ENCODE results near the gene SNRNP48. TPM values are rescaled to one million over a fixed set of nuclear protein-coding genes. Genes with fewer than 3 reads are reported as not detected.

SNRNP48 gene
- total RNA-seq, 2 experiments from 2014 or later = 14.3 to 15.1 TPM

DNA sequence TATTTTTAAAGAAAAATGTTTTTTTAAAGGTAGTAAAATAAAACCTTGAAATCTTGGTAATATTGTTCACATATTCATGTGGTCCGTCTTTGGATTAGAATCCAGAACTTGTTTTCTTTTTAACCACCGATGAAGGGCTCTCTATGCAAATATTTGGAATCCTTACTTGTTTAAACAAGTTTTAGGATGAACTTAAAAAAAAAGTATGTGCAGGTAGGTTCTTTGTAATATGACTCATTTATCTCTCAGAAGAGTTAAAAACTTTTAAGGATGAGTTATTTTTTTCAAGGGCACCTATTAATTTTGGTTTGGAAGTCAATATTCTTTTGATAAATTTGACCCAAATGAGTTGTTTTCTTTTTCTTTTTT is 39.6 kb upstream of the SNRNP48 start:
- CTCF ChIA-PET = interaction anchor here (0.7 kb wide), 1 partner anchor 61 kb away, joined by 3 read pairs; no protein-coding TSS in a partner anchor
- no peaks in the 10 kb centered on the region for H3K36me3 Mint-ChIP-seq
- DNase-seq (no peak), ATAC-seq (no peak)
- no peak overlapping the region for H3K27ac Mint-ChIP-seq
- peaks cover 56% of the 10 kb centered on the region for H3K27me3 Mint-ChIP-seq
- no peaks in the 10 kb centered on the region for H3K4me1 Mint-ChIP-seq
- H3K4me3 Mint-ChIP-seq = no peak overlapping the region
- H3K9me3 Mint-ChIP-seq (ENCODE audit: low read depth) = no peaks in the 10 kb centered on the region

DNA sequence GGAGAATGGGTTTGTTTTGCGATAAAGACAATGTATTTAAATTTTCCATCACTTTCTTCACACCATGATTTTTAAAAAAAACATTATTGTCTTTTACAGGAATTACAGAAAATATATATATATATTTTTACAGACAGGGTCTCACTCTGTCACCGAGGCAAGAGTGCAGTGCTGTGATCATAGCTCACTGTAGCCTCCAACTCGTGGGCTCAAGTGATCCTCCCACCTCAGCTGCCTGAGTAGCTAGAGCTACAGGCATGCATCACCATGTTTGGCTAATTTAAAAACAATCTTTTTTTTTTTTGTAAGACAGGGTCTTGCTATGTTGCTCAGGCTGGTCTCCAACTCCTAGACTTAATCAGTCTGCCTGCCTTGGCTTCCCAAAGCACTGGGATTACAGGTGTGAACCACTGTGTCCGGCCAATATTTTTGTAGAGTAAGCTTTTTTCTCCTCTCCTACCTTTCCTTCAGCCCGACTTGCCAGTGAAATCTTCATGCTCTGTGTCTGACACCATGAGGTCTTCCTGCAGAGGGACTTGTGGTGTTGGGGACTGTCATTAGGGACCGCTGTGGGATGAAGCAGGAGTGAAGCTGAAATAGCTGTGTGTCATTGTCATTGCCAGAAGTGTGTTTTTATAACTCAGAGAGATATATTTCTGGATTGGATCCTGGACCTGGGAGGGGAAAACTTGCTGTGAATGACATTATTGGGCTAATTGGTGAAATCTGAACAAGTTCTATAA is 35.3 kb upstream of the SNRNP48 start:
- Mint-ChIP-seq H3K27ac (no peak overlapping the region), H3K4me3 (no peak overlapping the region), H3K4me1 (no peaks in the 10 kb centered on the region), H3K9me3 (ENCODE audit: low read depth) (no peaks in the 10 kb centered on the region), H3K27me3 (peaks cover 55% of the 10 kb centered on the region), H3K36me3 (no peaks in the 10 kb centered on the region)
- no peak for ATAC-seq
- DNase-seq = no peak
- CTCF ChIA-PET = interaction anchor here (0.7 to 1.2 kb wide), 2 partner anchors 19 to 61 kb away, joined by 3 read pairs; no protein-coding TSS in a partner anchor

DNA sequence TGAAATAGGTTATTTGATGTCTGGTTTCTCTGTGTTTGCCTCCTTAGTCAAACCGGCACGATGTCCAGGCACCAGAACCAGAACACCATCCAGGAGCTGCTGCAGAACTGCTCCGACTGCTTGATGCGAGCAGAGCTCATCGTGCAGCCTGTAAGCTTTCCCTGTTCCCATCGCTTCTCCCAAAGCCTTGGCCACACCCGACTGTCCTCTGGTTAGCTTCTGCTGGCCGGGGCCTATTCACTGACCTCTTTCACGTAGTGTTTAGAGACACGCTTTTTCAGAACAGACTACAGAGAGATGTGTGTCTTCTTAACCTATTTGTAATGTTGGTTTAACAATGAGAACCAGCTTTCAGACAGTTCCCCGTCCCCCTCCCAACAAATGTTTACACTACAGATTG is 34.3 kb upstream of the SNRNP48 start:
- no peaks in the 10 kb centered on the region for H3K4me1 Mint-ChIP-seq
- DNase-seq (no peak), ATAC-seq (no peak)
- peaks cover 62% of the 10 kb centered on the region for H3K27me3 Mint-ChIP-seq
- CTCF ChIA-PET = no interaction called here
- no peak overlapping the region for H3K4me3 Mint-ChIP-seq
- H3K9me3 Mint-ChIP-seq (ENCODE audit: low read depth) = no peaks in the 10 kb centered on the region
- no peak overlapping the region for H3K27ac Mint-ChIP-seq
- no peaks in the 10 kb centered on the region for H3K36me3 Mint-ChIP-seq

DNA sequence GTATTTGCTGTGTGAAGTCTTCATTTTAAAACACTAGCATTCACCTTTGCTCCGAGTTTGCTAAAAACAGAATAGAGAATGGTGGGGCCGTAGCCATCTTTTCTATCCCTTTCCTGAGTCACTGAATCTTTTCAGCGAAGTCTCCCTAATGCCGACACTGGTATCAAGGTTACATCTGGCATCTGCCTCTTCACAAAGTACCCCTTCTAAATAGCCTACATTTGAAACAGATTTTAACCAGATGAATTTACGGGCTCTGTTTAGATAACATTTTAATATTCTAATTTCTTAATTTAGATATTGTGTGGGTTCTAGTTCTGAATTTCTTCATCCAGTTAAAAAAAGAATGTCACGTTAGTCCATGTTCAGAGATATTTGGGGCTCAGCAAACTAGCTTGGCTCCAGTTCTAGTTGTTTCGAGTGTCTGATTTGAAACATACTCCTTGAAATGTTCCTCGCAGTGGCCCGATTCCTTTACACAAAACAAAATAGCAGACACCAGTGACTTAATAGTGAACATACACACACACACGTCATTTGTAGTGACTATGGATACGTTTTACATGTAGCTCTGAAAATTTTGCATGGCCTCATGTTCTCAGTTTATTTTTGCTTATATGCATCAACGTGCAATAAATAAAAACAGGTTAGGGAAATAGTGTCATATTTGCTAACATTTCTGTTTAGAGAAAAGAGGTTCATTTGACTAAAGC is 33.4 kb upstream of the SNRNP48 start:
- H3K9me3 Mint-ChIP-seq (ENCODE audit: low read depth) = no peaks in the 10 kb centered on the region
- H3K4me3 Mint-ChIP-seq = no peak overlapping the region
- H3K27ac Mint-ChIP-seq = no peak overlapping the region
- CTCF ChIA-PET = no interaction called here
- DNase-seq = no peak
- H3K4me1 Mint-ChIP-seq = no peaks in the 10 kb centered on the region
- peaks cover 70% of the 10 kb centered on the region for H3K27me3 Mint-ChIP-seq
- ATAC-seq = no peak
- no peaks in the 10 kb centered on the region for H3K36me3 Mint-ChIP-seq

DNA sequence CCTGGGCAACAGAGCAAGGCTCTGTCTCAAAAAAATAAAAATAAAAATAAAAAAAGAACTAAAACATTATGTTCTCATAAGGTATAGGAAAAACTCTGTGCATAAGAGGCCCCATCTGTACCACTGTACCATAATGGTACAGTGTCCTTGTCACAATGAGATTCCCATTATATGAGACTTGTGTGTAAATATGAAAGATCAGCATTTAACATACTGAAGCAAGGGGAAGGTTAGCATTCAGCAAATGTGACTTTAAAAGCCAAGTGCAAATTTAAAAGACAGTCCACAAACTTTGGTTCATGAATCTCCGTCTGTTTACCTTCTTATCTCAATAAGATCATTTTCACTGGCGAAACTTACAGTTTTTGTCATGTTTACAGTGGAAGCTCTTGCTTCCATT is 32.3 kb upstream of the SNRNP48 start:
- no peaks in the 10 kb centered on the region for H3K9me3 Mint-ChIP-seq (ENCODE audit: low read depth)

DNA sequence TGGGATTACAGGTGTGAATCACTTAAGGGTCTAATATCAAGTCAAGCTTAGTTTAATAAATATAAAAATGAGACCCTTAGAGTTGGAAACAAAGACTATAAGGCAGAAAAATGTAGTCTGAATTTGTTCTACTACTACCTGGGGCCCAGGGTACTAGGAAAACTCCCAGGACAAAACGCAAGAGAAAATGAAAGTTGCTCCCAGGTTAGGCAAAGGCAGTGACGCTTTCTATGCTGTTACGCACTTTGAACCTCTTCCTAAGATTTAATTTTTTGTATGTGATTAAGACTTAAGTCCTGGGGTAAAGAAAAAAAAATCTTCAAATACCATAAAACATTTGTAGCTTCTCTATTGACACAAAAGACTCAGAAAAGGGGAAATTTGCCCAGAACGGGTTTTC is 31.2 kb upstream of the SNRNP48 start:
- CTCF ChIA-PET = no interaction called here
- ATAC-seq = no peak
- H3K4me3 Mint-ChIP-seq = no peak overlapping the region
- H3K27ac Mint-ChIP-seq = no peak overlapping the region
- H3K9me3 Mint-ChIP-seq (ENCODE audit: low read depth) = no peaks in the 10 kb centered on the region
- DNase-seq = no peak
- no peaks in the 10 kb centered on the region for H3K4me1 Mint-ChIP-seq
- H3K27me3 Mint-ChIP-seq = peaks cover 72% of the 10 kb centered on the region
- no peaks in the 10 kb centered on the region for H3K36me3 Mint-ChIP-seq

More for the DNA sequence above, 32.3 kb upstream of the SNRNP48 start:
- Mint-ChIP-seq H3K36me3 (no peaks in the 10 kb centered on the region), H3K4me3 (no peak overlapping the region), H3K27me3 (peaks cover 70% of the 10 kb centered on the region), H3K27ac (no peak overlapping the region), H3K4me1 (no peaks in the 10 kb centered on the region)
- ATAC-seq = no peak
- no peak for DNase-seq
- CTCF ChIA-PET = no interaction called here

DNA sequence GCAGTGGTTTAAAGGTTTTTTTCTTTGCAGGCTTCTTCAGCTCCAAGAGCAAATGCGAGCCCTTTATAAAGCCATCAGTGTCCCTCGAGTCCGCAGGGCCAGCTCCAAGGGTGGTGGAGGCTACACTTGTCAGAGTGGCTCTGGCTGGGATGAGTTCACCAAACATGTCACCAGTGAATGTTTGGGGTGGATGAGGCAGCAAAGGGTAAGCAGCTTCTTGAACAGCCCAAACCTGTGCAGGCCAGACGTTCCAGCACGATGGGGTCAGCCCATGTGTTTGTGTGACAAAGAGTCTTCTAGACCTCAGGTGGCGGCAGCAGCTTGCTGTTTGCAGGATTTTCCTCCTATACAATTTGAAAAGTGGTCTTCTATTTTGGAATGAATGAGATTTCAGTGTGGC is 30.8 kb upstream of the SNRNP48 start:
- Mint-ChIP-seq H3K36me3 (no peaks in the 10 kb centered on the region), H3K4me3 (no peak overlapping the region)
- ATAC-seq = no peak

DNA sequence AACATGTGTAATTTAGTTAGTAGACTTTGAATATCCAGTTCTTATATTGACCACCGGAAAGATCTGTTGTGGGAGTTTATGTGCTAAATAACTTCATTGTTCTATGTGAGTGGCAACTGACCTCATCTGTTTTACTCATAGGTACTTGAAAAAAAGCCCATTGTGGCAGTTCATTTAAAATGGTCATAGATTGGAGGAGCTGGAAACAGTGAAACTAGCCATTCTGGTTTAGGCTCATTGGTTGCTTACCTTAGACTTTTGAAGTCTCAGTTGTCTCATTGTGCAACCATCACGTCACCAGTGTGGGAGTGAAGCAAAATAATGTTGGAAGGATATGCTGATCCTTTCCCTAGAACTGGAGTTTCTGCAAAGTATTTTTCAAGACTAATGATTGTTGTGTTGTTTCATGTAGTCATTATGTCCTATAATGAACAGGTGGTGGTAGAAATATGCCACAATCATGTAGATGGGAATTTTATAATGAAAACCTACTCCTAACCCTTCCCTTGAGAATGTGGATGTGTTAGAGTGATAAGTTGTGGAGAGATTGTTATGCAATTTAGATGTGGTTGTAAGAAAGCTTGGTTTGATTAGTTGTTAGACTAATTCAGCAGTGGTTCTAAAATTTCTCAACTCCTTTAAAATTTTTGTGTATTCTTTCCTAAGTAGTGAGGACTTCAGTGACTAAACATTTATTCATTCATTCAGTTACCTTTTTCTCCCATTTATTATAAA is 30.2 kb upstream of the SNRNP48 start:
- no peak overlapping the region for H3K27ac Mint-ChIP-seq
- CTCF ChIA-PET = no interaction called here
- no peaks in the 10 kb centered on the region for H3K4me1 Mint-ChIP-seq
- no peak overlapping the region for H3K4me3 Mint-ChIP-seq
- DNase-seq (no peak), ATAC-seq (no peak)
- H3K9me3 Mint-ChIP-seq (ENCODE audit: low read depth) = no peaks in the 10 kb centered on the region
- no peaks in the 10 kb centered on the region for H3K36me3 Mint-ChIP-seq
- peaks cover 69% of the 10 kb centered on the region for H3K27me3 Mint-ChIP-seq

More for the DNA sequence above, 30.8 kb upstream of the SNRNP48 start:
- Mint-ChIP-seq H3K27me3 (peaks cover 72% of the 10 kb centered on the region), H3K9me3 (ENCODE audit: low read depth) (no peaks in the 10 kb centered on the region), H3K27ac (no peak overlapping the region), H3K4me1 (no peaks in the 10 kb centered on the region)
- no peak for DNase-seq
- CTCF ChIA-PET = no interaction called here

DNA sequence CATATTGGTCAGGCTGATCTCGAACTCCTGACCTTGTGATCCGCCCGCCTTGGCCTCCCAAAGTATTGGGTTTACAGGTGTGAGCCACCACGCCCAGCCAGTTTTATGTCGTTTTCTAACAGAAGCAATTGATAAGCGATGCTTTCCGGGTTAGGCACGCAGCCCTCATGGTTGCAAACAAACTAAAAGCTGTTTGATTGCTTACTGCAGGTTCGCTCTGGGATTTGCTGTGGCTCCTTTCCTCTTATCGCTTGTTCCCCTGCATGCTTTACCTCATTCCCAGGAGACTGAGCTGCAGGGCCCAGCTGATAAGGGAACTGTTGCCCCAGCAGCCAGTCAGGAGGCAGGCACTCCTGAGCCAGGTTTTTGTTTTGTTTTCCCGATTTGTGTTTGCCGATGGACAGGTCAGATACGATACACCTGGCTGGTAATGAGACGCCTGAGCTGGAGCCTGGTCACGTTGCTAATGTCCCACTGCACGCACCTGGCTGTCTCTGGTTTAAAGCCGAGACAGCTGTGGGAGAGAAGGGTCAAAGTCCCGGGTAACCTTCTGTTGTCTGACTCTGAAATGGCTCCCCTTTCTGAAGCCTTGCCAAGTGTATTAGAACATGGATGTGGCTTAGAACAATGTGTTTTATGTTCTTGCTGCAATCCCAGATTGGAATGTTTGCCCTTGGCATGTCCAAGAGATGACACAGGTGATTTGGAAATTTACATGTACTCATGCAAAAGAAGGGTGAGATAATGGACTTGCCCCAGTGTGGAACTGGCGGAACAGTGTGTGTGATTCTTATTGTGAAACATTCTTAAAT is 28.6 kb upstream of the SNRNP48 start:
- ATAC-seq (no peak), DNase-seq (no peak)
- H3K4me3 Mint-ChIP-seq = no peak overlapping the region
- no peaks in the 10 kb centered on the region for H3K36me3 Mint-ChIP-seq
- no peak overlapping the region for H3K27ac Mint-ChIP-seq
- H3K4me1 Mint-ChIP-seq = no peaks in the 10 kb centered on the region
- CTCF ChIA-PET = no interaction called here
- H3K9me3 Mint-ChIP-seq (ENCODE audit: low read depth) = no peaks in the 10 kb centered on the region
- peaks cover 54% of the 10 kb centered on the region for H3K27me3 Mint-ChIP-seq

DNA sequence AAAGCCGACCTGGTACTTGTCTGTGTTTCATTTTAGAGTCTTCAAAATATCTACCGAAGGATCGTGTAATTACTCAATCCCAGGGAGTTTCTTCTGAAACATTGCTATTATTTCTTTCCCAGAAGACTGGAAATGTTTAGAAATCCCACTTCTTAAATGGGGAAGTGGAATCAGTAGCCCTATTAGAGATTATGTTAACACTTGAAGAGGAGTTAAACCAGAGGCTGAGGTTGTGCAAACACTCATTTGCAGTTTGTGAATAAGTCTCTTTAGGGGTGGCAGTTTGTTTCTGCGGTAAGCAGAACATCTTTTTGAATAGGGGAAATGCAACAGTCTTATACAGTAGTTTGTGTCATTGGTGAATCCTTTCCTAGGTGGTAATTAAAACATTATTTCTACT is 27.2 kb upstream of the SNRNP48 start:
- H3K4me3 Mint-ChIP-seq = no peak overlapping the region
- H3K27me3 Mint-ChIP-seq = peaks cover 54% of the 10 kb centered on the region
- no peaks in the 10 kb centered on the region for H3K4me1 Mint-ChIP-seq
- DNase-seq (no peak), ATAC-seq (no peak)
- no peaks in the 10 kb centered on the region for H3K36me3 Mint-ChIP-seq
- CTCF ChIA-PET = interaction anchor here (0.8 kb wide), 1 partner anchor 287 kb away, joined by 3 read pairs; no protein-coding TSS in a partner anchor
- no peaks in the 10 kb centered on the region for H3K9me3 Mint-ChIP-seq (ENCODE audit: low read depth)
- H3K27ac Mint-ChIP-seq = no peak overlapping the region

DNA sequence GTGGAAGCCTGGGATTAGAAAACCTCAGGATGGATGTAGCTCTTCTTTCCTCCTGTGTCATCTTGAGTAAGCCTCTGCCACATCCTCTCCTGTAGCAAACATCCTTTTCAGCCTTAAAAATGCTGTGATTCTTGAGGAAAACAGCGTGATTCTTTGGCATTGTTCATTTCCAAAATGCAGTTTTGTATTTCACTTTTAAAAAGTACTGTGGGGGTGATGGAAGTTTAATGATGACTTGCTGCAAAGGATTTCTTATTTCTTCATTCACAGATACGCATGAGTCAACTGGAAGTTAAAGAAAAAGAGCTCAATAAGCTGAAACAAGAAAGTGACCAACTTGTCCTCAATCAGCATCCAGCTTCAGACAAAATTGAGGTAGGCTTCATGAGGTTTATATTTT is 23.9 kb upstream of the SNRNP48 start:
- DNase-seq (no peak), ATAC-seq (no peak)
- H3K9me3 Mint-ChIP-seq (ENCODE audit: low read depth) = no peaks in the 10 kb centered on the region
- H3K4me1 Mint-ChIP-seq = no peaks in the 10 kb centered on the region
- no peak overlapping the region for H3K4me3 Mint-ChIP-seq
- H3K36me3 Mint-ChIP-seq = no peaks in the 10 kb centered on the region
- CTCF ChIA-PET = no interaction called here
- H3K27me3 Mint-ChIP-seq = peaks cover 60% of the 10 kb centered on the region
- H3K27ac Mint-ChIP-seq = no peak overlapping the region

DNA sequence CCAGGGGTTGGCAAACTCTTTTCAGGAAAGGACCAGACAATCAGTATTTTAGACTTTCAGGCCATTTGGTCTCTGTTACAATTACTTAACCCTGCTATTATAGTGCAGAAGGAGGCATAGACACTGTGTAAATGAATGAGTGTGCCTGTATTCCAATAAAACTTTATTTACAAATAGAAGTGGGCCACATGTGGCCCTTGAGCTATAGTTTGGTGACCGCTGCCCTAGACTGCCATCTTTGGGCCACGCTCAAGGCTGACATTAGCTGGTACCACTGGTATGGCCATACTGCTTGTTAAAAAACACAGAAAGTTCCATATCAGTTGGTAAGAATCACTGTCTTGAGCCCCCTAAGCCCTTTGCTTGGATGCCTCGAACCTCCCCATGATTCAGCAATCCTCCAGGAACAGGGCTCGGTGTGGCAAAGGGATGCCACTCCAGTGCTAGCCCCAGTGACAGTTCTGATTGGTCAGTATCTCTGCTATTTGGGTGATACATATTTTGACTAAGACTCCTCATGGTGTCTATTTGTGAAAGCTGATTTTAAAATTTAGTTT is 23.3 kb upstream of the SNRNP48 start:
- no peak for ATAC-seq
- Mint-ChIP-seq H3K36me3 (no peaks in the 10 kb centered on the region), H3K4me3 (no peak overlapping the region), H3K9me3 (ENCODE audit: low read depth) (no peaks in the 10 kb centered on the region), H3K4me1 (no peaks in the 10 kb centered on the region), H3K27me3 (peaks cover 54% of the 10 kb centered on the region), H3K27ac (no peak overlapping the region)
- no peak for DNase-seq
- CTCF ChIA-PET = no interaction called here

DNA sequence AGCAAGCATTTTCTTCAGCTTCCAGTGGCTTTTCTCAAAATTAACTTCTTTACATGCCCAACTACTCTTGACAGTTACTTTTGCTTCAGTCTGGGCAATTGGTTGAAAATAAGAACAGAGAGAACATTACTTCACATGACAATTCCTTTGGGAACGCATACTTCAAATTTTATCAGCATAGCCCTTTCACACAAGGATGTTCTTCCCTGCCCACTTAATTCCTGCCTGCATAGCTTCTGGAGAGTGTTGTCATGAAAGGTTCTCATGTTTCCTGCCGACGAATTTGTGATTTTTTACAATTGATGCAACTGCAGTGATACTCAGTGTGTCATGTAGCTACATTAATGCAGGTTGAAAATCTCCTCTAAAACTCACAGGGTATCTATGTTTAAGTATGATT is 22.0 kb upstream of the SNRNP48 start:
- peaks cover 52% of the 10 kb centered on the region for H3K27me3 Mint-ChIP-seq
- ATAC-seq (no peak), DNase-seq (no peak)
- no peak overlapping the region for H3K27ac Mint-ChIP-seq
- CTCF ChIA-PET = no interaction called here
- H3K9me3 Mint-ChIP-seq (ENCODE audit: low read depth) = no peaks in the 10 kb centered on the region
- H3K4me3 Mint-ChIP-seq = no peak overlapping the region
- H3K36me3 Mint-ChIP-seq = no peaks in the 10 kb centered on the region
- no peaks in the 10 kb centered on the region for H3K4me1 Mint-ChIP-seq

All from activated CD8-positive, alpha-beta memory T cell treated with anti-CD3 and anti-CD28 coated beads, Interleukin-2, amount 10 ng/mL, durations not matched to agents 7 days and 5 days (primary cell).